Esophagus squamous epithelium (tissue), 5 donors: ENCODE results near the gene S100A8. TPM values are rescaled to one million over a fixed set of nuclear protein-coding genes. Genes with fewer than 3 reads are reported as not detected.
A peak's percentile ranks its signal among the peaks of the same experiment; 100 is the strongest.

Experiments used
- DNase-seq: peaks from one replicate; lab custom pipeline; 2025; lab: John Stamatoyannopoulos, UW
- H3K27ac ChIP-seq, 4 donors: fragments of 200-600 bp; sonication (generic); one replicate each; pipeline ENCODE4 v1.5.1; 2016 to 2019; ENCODE audit warnings: mild to moderate bottlenecking in 1 of 4
- H3K27me3 ChIP-seq, 4 donors: fragments of 200-600 bp; sonication (generic); 1 replicate in 3 of 4; 2 replicates in 1 of 4; pipeline versions ENCODE4 v1.5.1 to v1.6.0; 2017 to 2021; ENCODE audit warnings: antibody characterized with exemption in 1 of 4
- H3K36me3 ChIP-seq, 3 donors: fragments of 200-600 bp; sonication (generic); one replicate each; pipeline ENCODE4 v1.5.1; 2016 to 2019
- H3K4me1 ChIP-seq, 3 donors: fragments of 200-600 bp; sonication (generic); one replicate each; pipeline ENCODE4 v1.5.1; 2017 to 2019
- H3K4me3 ChIP-seq, 4 donors: fragments of 200-600 bp; sonication (generic); 1 replicate in 3 of 4; 2 replicates in 1 of 4; pipeline ENCODE4 v1.5.1; 2016 to 2019; ENCODE audit warnings: mild to moderate bottlenecking in 2 of 4, moderate library complexity in 1 of 4
- H3K9me3 ChIP-seq, 3 donors: fragments of 200-600 bp; sonication (generic); one replicate each; pipeline ENCODE4 v1.5.1; 2016 to 2019
- CTCF ChIP-seq, 6 experiments: fragments of 450-650 bp in 4 of 6; fragments of 200-600 bp in 2 of 6; sonication (generic) in 2 of 6; IDR thresholded peaks; one replicate each; pipeline ENCODE4 v1.5.1; 2016 to 2019; ENCODE audit warnings: antibody characterized with exemption in 6 of 6, mild to moderate bottlenecking in 4 of 6, moderate library complexity in 4 of 6
- POLR2A ChIP-seq, 4 donors: fragments of 450-650 bp; IDR thresholded peaks; one replicate each; pipeline ENCODE4 v1.6.1; 2017; ENCODE audit warnings: antibody characterized with exemption in 4 of 4, mild to moderate bottlenecking in 4 of 4, moderate library complexity in 3 of 4
- WGBS, 2 donors: methylation state at CpG; one replicate each; pipeline ENCODE4 v1.1.5; 2018; 5-methylcytosine and 5-hydroxymethylcytosine counted together
- intact Hi-C: fragments of 100-400 bp; cut with DNase I; formaldehyde crosslinking; loops from one replicate; pipeline ENCODE4 v1.15.0; 2022
- total RNA-seq, 4 donors: library from RNA; depleted of rRNA; stranded (reverse); fragments of >200 nt; gene quantifications; one replicate each; pipeline ENCODE4 v1.1.0, GENCODE V29; 2016
- donor health status: DM: yes; HTN: yes; CAD: no.

The S100A8 gene
- total RNA-seq, 4 donors from 2014 or later: 4,308 to 17,245 (median 15,998) TPM

- H3K27me3 ChIP-seq: peaks cover 0 to 54% (median 0%) of the 10 kb centered on the region in 4 donors
- TF ChIP-seq POLR2A (IDR thresholded peaks at IDR 0.05): no peak
- TF ChIP-seq CTCF (IDR thresholded peaks at IDR 0.05): peak; percentile 81 to 93 (median 89)
- intact Hi-C loops: no loop called here
- no peak overlapping the region for H3K4me3 ChIP-seq
- no peak for DNase-seq
- peaks cover 21 to 52% (median 22%) of the 10 kb centered on the region in 3 donors for H3K4me1 ChIP-seq
- 0% methylated on average over 4 of the region's 4 CpGs for WGBS, 2 donors
- no peak overlapping the region for H3K27ac ChIP-seq
- H3K9me3 ChIP-seq: no peaks in the 10 kb centered on the region
- H3K36me3 ChIP-seq: no peaks in the 10 kb centered on the region
Observed at GRCh38 chr1:153352523-153352922, 38.4 kb downstream of the S100A8 start.

GRCh38 chr1:153350321-153350957 lies 40.4 kb downstream of the S100A8 start:
- peaks cover 0 to 74% (median 0%) of the 10 kb centered on the region in 4 donors for H3K27me3 ChIP-seq
- 22 to 28% methylated on average over 1 of the region's 1 CpG for WGBS, 2 donors
- intact Hi-C loops: no loop called here
- H3K4me3 ChIP-seq: no peak overlapping the region
- no peaks in the 10 kb centered on the region for H3K9me3 ChIP-seq
- H3K27ac ChIP-seq: no peak overlapping the region
- no peak for DNase-seq
- no peak for TF ChIP-seq CTCF (IDR thresholded peaks at IDR 0.05)
- TF ChIP-seq POLR2A (IDR thresholded peaks at IDR 0.05): no peak
- H3K36me3 ChIP-seq: no peaks in the 10 kb centered on the region
- peaks cover 3 to 50% (median 11%) of the 10 kb centered on the region in 3 donors for H3K4me1 ChIP-seq

GRCh38 chr1:153349363-153350320 lies 41.2 kb downstream of the S100A8 start:
- H3K27ac ChIP-seq: peak overlapping the region in 3 of 4 donors; percentile 24 to 79 (median 36)
- intact Hi-C loops: no loop called here
- H3K27me3 ChIP-seq: peaks cover 0 to 78% (median 0%) of the 10 kb centered on the region in 4 donors
- 48 to 61% methylated on average over 7 to 11 of the region's 17 CpGs for WGBS, 2 donors
- peaks cover 2 to 55% (median 11%) of the 10 kb centered on the region in 3 donors for H3K4me1 ChIP-seq
- no peak for DNase-seq
- H3K36me3 ChIP-seq: no peaks in the 10 kb centered on the region
- no peaks in the 10 kb centered on the region for H3K9me3 ChIP-seq
- TF ChIP-seq CTCF (IDR thresholded peaks at IDR 0.05) (no peak), POLR2A (IDR thresholded peaks at IDR 0.05) (no peak)
- H3K4me3 ChIP-seq: no peak overlapping the region

GRCh38 chr1:153348511-153349362 lies 42.1 kb downstream of the S100A8 start, which contains the start of gene PGLYRP4:
Gene PGLYRP4 (minus strand): TSS chr1:153348841. CDS start chr1:153347932, 909 bp downstream.
- intact Hi-C loops: no loop called here
- Histone ChIP-seq H3K27ac (peak within 1 kb of the TSS; percentile 14 to 79 (median 62)), H3K4me3 (peak within 1 kb of the TSS in 1 of 4 donors; percentile 1), H3K9me3 (no peaks in the 10 kb centered on the region), H3K36me3 (no peaks in the 10 kb centered on the region), H3K4me1 (peaks cover 7 to 64% (median 16%) of the 10 kb centered on the region in 3 donors), H3K27me3 (peaks cover 0 to 78% (median 0%) of the 10 kb centered on the region in 4 donors)
- TF ChIP-seq CTCF (IDR thresholded peaks at IDR 0.05): peak in 1 of 6 experiments; percentile 3
- no peak for TF ChIP-seq POLR2A (IDR thresholded peaks at IDR 0.05)
- WGBS, 2 donors: 53 to 60% methylated on average over 6 of the region's 10 CpGs
- no peak for DNase-seq
